ENCODE data around the gene CD74. TPM values are rescaled to one million over a fixed set of nuclear protein-coding genes. Genes with fewer than 3 reads are reported as not detected.
A peak's percentile ranks its signal among the peaks of the same experiment; 100 is the strongest.

Gene CD74
- total RNA-seq, 1 donor from 2014 or later: 41.3 TPM

DNA sequence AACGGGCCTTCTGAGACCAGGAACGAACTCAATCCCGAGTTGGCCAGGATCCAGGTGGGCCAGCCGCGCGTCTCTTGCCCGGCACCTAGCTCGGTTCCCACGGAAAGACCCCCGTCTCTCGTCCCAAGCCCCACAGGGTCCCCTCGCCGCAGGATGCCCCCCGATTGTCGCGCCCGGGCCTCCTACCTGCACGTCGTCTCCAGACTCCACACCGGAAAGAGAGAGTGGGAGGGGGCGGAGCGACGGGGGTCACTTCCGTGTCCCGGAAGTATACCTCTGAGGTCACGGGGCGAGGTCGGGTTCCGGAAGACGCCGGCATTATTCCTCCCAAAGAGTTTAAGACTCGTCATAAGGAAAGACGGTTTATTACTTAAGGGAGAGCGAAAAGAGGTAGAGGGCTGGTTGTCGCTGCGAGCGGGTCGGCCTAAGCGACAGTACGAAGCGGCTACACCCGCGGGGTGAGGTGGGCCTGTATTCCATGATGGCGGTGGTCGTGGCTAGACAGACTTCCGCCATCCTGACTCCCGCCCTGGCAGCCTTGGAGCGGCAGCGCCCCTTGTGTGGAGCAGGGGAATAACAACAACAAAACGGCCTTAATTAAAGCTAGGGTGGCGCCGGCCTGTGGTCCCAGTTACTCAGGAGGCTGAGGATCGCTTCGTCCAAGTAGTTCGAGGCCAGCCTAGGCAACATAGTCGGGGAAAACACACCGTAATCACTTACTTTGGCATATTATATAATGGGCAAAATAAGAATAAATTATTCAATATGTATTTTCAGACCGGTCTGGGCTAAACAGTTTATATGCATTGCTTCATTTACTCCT is 37.0 kb upstream of the CD74 start, which contains the start of gene RPS14:
Gene RPS14, minus strand, starts transcription at position 223 of the 823 bp plus-strand sequence. CDS start 2,006 bp downstream, outside the sequence.
- H3K36me3 Mint-ChIP-seq (ENCODE audit: insufficient read depth): peaks cover 17% of the 10 kb centered on the region

GRCh38 chr5:150448952-150449516 is 36.3 kb upstream of the CD74 start:
- H3K27ac Mint-ChIP-seq: peak overlapping the region; percentile 100
- H3K9me3 Mint-ChIP-seq (ENCODE audit: low read depth): peaks cover 4% of the 10 kb centered on the region
- no peaks in the 10 kb centered on the region for H3K27me3 Mint-ChIP-seq
- TF ChIP-seq CTCF (IDR thresholded peaks at IDR 0.05; ENCODE audit: unreplicated experiment): no peak
- peaks cover 13% of the 10 kb centered on the region for H3K4me1 Mint-ChIP-seq (ENCODE audit: low read depth)
- H3K4me3 Mint-ChIP-seq (ENCODE audit: low read depth): peak overlapping the region; percentile 99
- no peak for DNase-seq (ENCODE audit: low spot score, unreplicated experiment)
- H3K36me3 Mint-ChIP-seq (ENCODE audit: insufficient read depth): peaks cover 17% of the 10 kb centered on the region

More for the DNA sequence above, 37.0 kb upstream of the CD74 start, which contains the start of gene RPS14:
- Mint-ChIP-seq H3K9me3 (ENCODE audit: low read depth) (peaks cover 4% of the 10 kb centered on the region), H3K4me3 (ENCODE audit: low read depth) (peak within 1 kb of the TSS; percentile 99), H3K27ac (peak within 1 kb of the TSS; percentile 100), H3K27me3 (no peaks in the 10 kb centered on the region), H3K4me1 (ENCODE audit: low read depth) (peaks cover 13% of the 10 kb centered on the region)
- TF ChIP-seq CTCF (IDR thresholded peaks at IDR 0.05; ENCODE audit: unreplicated experiment): peak; percentile 92
- DNase-seq (ENCODE audit: low spot score, unreplicated experiment): peak; percentile 78

- TF ChIP-seq CTCF (IDR thresholded peaks at IDR 0.05; ENCODE audit: unreplicated experiment): no peak
- Mint-ChIP-seq H3K4me3 (ENCODE audit: low read depth) (peak overlapping the region; percentile 99), H3K9me3 (ENCODE audit: low read depth) (peaks cover 4% of the 10 kb centered on the region), H3K36me3 (ENCODE audit: insufficient read depth) (peaks cover 22% of the 10 kb centered on the region), H3K4me1 (ENCODE audit: low read depth) (peaks cover 13% of the 10 kb centered on the region), H3K27me3 (no peaks in the 10 kb centered on the region), H3K27ac (peak overlapping the region; percentile 100)
- no peak for DNase-seq (ENCODE audit: low spot score, unreplicated experiment)
Observed at GRCh38 chr5:150448334-150448733, 35.6 kb upstream of the CD74 start.

DNA sequence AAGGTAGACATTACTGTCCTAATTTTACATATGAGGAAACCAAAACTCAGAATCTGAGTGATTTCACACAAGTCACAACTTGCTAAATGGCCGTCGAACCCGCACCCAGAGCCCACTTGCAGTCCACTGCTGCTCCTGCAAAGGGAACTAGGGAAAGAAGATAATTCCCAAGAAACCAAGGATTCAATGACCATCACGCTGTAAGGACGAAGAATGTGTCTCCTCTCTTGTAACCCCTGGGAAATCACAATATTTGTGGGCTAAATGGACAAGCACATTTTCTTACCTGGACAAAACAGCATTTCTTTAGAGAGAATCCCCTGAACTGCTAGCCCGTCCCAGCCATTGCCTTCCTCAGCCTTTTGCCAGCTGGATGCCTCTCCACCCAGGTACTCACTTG is 34.5 kb upstream of the CD74 start:
- no peak for DNase-seq (ENCODE audit: low spot score, unreplicated experiment)
- H3K4me1 Mint-ChIP-seq (ENCODE audit: low read depth): peaks cover 13% of the 10 kb centered on the region
- TF ChIP-seq CTCF (IDR thresholded peaks at IDR 0.05; ENCODE audit: unreplicated experiment): no peak
- H3K27ac Mint-ChIP-seq: no peak overlapping the region
- peaks cover 4% of the 10 kb centered on the region for H3K9me3 Mint-ChIP-seq (ENCODE audit: low read depth)
- peaks cover 25% of the 10 kb centered on the region for H3K36me3 Mint-ChIP-seq (ENCODE audit: insufficient read depth)
- H3K4me3 Mint-ChIP-seq (ENCODE audit: low read depth): peak overlapping the region; percentile 99
- H3K27me3 Mint-ChIP-seq: no peaks in the 10 kb centered on the region

DNA sequence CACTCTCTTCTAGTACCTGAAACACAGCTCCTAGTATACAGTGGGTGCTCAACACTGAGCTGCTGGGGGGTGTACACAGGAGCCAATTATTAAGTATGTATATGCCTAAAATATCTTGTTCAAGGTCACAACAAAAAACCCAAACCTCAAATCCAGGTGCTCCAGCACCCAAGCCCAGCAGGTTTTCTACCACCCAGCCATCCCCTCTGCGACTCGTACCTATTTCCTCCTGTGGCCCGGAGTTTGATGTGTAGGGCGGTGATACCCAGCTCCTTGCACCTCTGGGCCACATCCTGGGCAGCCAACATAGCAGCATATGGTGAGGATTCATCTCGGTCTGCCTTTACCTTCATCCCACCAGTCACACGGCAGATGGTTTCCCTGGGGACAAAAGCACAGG is 33.9 kb upstream of the CD74 start:
- Mint-ChIP-seq H3K27me3 (no peaks in the 10 kb centered on the region), H3K9me3 (ENCODE audit: low read depth) (peaks cover 4% of the 10 kb centered on the region), H3K27ac (no peak overlapping the region), H3K4me1 (ENCODE audit: low read depth) (peaks cover 13% of the 10 kb centered on the region), H3K36me3 (ENCODE audit: insufficient read depth) (peaks cover 25% of the 10 kb centered on the region), H3K4me3 (ENCODE audit: low read depth) (no peak overlapping the region)
- no peak for TF ChIP-seq CTCF (IDR thresholded peaks at IDR 0.05; ENCODE audit: unreplicated experiment)
- no peak for DNase-seq (ENCODE audit: low spot score, unreplicated experiment)
